ENCODE results near the gene USH1C.

DNA sequence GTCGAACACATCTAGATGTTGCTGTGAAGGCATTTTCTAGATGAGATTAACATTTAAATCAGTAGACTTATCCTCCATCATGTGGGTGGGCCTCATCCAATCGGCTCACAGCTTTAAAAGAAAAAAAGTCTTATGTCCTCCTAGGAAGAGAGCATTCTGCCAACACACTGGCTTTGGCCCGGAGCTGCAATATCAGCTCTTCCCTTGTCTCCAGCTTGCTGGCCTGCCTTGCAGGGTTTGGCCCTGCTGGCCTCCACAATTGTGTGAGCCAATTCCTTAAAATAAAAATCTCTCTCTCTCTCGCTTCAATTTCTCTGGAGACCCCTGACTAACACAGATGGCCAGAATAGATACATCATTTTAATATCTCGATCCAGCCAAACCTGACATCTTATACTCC, 54.5 kb downstream of the USH1C start:
- TF ChIP-seq CTCF (conservative IDR thresholded peaks at IDR 0.05) (no peak), ZFX (IDR thresholded peaks at IDR 0.05) (no peak)

All from C4-2B (cell line).